Measurements from ENCODE around the gene MSANTD2.

DNA sequence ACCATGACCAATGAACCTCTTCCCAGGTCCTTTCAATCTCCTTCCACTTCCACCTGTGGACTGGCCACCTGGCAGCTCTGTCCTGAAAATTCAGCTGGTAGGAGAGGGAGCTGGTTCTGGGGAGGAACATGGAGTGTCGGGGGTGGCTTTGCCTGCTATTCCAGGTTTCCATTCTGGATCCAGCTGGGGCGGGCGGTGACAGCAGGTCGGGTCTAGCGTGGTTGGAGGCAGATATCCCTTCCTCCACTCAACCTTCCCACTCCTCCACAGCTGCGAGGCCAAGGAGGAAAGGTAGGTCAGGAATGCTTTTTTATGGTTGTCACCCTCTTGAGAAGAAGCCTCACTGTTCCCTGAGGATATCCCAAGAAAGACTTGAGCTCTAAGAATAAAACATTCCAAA is 57.2 kb downstream of the MSANTD2 start:
- TF ChIP-seq CTCF (IDR thresholded peaks at IDR 0.05; ENCODE audit: low read depth, low read length): no peak
- TF ChIP-seq EZH2phosphoT487 (IDR thresholded peaks at IDR 0.05; ENCODE audit: low read depth): no peak
